IPS-NIHi7 (cell line): ENCODE data around the gene PPP1R14C.

Source experiments
- DNase-seq: peaks from one replicate; pipeline ENCODE4 v3.0.0; 2012; ENCODE audit warnings: mixed read lengths; ENCODE audit errors: extremely low spot score

Gene PPP1R14C

GRCh38 chr6:150195996-150196417 lies 53.2 kb downstream of the PPP1R14C start:
- no peak for DNase-seq

- DNase-seq = no peak
These were observed 54.3 kb downstream of the PPP1R14C start for GRCh38 chr6:150196942-150197745.

- DNase-seq = no peak
These were observed 55.7 kb downstream of the PPP1R14C start for GRCh38 chr6:150198532-150198931.

- no peak for DNase-seq
These were observed 56.4 kb downstream of the PPP1R14C start for GRCh38 chr6:150199241-150199640.

- DNase-seq = no peak
These were observed 57.7 kb downstream of the PPP1R14C start for GRCh38 chr6:150200428-150201100.

GRCh38 chr6:150201285-150201684 lies 58.4 kb downstream of the PPP1R14C start:
- DNase-seq = no peak

GRCh38 chr6:150201772-150202329 lies 59.0 kb downstream of the PPP1R14C start:
- no peak for DNase-seq

- no peak for DNase-seq
These were observed 59.6 kb downstream of the PPP1R14C start for GRCh38 chr6:150202404-150202803.

GRCh38 chr6:150202934-150203333 lies 60.1 kb downstream of the PPP1R14C start:
- DNase-seq = no peak

- DNase-seq = no peak
These were observed 60.5 kb downstream of the PPP1R14C start for GRCh38 chr6:150203378-150203777.

- DNase-seq = no peak
These were observed 61.2 kb downstream of the PPP1R14C start for GRCh38 chr6:150203871-150204545.

- no peak for DNase-seq
These were observed 62.0 kb downstream of the PPP1R14C start for GRCh38 chr6:150204705-150205472.

- no peak for DNase-seq
These were observed 65.2 kb downstream of the PPP1R14C start for GRCh38 chr6:150207931-150208570.

- DNase-seq = no peak
These were observed 65.9 kb downstream of the PPP1R14C start for GRCh38 chr6:150208611-150209352.

GRCh38 chr6:150209415-150209814 lies 66.6 kb downstream of the PPP1R14C start:
- no peak for DNase-seq

- no peak for DNase-seq
These were observed 69.1 kb downstream of the PPP1R14C start for GRCh38 chr6:150211700-150212511.

- DNase-seq = no peak
These were observed 69.9 kb downstream of the PPP1R14C start for GRCh38 chr6:150212778-150213177.

- DNase-seq = no peak
These were observed 70.5 kb downstream of the PPP1R14C start for GRCh38 chr6:150213301-150213700.

GRCh38 chr6:150214310-150214709 lies 71.5 kb downstream of the PPP1R14C start:
- no peak for DNase-seq
